Islet precursor cell (in vitro differentiated cells): ENCODE data around the gene HTR7.

Experiments
- DNase-seq: peaks from one replicate; pipeline ENCODE4 v3.0.0-alpha.2; 2018

Gene HTR7

GRCh38 chr10:90800232-90800796 lies 57.5 kb downstream of the HTR7 start:
- no peak for DNase-seq

DNA sequence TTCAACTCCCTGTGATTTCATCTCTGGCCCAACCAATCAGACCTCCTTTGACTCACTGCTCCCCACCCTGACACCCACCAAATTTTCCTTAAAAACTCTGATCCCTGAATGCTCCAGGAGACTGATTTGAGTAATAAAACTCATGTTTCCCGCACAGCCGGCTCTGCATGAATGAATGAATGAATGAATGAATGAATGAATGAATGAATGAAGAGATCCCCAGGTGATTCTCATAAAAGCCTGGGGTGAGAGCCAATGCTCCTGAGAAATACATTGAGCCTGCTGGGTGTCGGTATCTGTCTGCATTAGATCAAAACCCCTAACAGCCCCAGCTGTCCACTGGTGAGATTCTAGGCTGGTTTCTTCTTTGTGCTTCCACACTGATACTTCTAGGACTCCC lies 58.7 kb downstream of the HTR7 start:
- no peak for DNase-seq

GRCh38 chr10:90798482-90798881 lies 59.4 kb downstream of the HTR7 start:
- DNase-seq = no peak

GRCh38 chr10:90790422-90790821 lies 67.4 kb downstream of the HTR7 start:
- DNase-seq = no peak

DNA sequence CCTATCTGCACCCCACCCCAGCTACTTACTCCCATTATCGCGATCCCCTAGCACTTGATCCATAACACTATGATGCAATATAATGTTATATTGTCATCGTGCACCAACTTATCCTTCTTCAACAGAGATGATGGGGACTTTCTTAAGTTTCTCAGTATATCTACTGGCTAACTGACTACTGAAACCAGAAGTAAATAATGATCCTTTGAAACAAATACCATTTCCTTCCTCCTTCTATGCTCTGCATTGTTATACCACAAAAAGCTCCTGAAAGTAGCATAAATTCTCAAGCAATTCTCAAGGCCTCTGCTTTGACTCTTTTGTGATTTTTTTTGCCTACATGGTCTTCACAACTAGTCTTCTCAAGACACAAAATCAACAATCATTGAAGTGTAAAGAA lies 68.9 kb downstream of the HTR7 start:
- no peak for DNase-seq

GRCh38 chr10:90788199-90788491 lies 69.7 kb downstream of the HTR7 start:
- DNase-seq = no peak

- DNase-seq = peak; percentile 60
Observed at GRCh38 chr10:90787393-90788198, 70.2 kb downstream of the HTR7 start.

GRCh38 chr10:90785782-90786181 lies 72.1 kb downstream of the HTR7 start:
- DNase-seq = no peak

GRCh38 chr10:90784771-90785170 lies 73.1 kb downstream of the HTR7 start:
- no peak for DNase-seq

DNA sequence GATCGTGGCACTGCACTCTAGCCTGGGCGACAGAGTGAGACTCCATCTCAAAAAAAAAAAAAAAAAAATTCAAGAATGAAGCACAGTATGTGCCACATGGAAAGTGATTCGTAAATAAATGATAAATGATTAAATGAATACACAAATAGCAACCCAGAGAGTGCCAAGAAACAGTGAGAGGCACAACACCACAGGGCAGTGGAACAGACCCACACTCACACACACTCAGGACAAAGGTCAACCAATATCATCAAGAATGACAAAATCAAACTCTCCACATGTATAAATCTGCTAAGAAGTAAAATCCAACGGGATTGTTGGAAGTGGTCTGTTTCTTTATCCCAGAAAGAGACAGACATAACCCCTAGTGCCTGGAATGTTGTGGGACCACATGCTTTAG lies 77.4 kb downstream of the HTR7 start:
- DNase-seq = no peak

- DNase-seq = no peak
Observed at GRCh38 chr10:90779548-90779947, 78.3 kb downstream of the HTR7 start.

DNA sequence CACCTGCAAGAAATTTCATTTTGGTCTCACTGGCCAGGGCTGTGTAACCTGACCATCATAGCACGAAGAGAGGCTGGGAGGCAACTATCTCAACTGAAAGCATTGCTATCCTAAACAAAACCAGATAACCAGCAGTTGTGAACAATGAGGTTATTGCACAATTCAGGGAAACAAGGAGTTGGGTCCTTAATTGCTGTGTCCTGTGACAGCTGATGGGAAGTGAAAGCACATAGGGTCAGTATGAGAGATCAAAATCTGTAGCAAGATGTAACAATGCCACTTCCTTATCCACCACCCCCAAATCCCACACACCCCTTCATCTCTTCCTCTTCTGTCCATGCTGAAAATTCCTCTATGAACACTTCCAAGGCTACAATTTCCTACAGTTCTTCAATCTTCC lies 80.2 kb downstream of the HTR7 start:
- DNase-seq = no peak

DNA sequence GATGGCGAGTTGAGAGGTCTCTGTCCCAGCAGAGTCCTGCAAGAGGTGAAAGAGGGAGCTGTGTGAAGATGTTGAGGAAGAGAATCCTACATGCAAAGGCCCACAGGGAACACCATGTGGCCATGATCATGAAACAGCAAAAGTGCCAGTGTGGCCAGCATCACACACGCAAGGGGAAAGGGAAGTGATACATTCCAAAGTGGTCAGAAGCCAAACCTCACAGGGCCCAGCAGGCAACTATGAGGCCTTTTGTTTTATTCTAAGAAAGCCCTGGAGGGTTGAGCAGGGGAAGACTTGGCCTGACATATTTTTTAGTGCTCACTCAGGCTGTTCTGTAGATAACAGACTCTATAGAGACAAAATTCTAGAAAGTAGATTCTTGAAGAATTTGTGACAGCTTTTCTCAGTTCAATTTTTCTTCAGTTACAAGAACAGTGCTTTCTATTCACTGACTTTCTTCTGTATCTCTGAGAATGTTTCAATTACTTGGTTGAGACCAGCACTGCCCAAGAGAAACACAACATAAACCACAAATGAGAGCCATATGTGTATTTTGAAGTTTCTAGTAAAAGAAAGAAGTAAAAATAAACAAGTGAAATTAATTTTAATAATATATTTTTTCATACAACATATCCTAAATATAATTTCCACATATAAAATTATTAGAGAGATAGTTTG lies 82.3 kb downstream of the HTR7 start:
- no peak for DNase-seq

- DNase-seq = no peak
Observed at GRCh38 chr10:90769946-90770841, 87.6 kb downstream of the HTR7 start.

GRCh38 chr10:90751107-90751997 lies 106.5 kb downstream of the HTR7 start:
- DNase-seq = peak; percentile 83

GRCh38 chr10:90746829-90747228 lies 111.0 kb downstream of the HTR7 start:
- no peak for DNase-seq

- no peak for DNase-seq
Observed at GRCh38 chr10:90745565-90745964, 112.3 kb downstream of the HTR7 start.

DNA sequence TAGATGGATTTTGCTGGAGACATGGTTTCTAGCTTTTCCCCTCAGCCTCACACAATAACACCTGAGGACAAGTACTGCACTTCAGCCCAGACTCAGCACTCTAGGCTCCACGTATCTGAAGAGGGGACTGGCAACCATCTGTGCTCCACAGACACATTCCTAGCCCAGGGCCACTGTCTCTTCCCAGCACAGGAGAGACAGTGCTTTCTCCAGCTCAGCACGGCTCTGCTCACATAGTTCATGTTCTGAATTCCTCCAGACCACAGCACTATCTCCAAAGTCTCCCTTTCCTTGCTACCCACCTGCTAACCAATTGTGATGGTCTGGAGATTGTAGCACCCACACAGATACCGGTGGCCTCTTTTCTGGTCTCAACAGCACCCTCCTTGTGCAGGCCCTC lies 114.5 kb downstream of the HTR7 start:
- DNase-seq = peak; percentile 93

DNA sequence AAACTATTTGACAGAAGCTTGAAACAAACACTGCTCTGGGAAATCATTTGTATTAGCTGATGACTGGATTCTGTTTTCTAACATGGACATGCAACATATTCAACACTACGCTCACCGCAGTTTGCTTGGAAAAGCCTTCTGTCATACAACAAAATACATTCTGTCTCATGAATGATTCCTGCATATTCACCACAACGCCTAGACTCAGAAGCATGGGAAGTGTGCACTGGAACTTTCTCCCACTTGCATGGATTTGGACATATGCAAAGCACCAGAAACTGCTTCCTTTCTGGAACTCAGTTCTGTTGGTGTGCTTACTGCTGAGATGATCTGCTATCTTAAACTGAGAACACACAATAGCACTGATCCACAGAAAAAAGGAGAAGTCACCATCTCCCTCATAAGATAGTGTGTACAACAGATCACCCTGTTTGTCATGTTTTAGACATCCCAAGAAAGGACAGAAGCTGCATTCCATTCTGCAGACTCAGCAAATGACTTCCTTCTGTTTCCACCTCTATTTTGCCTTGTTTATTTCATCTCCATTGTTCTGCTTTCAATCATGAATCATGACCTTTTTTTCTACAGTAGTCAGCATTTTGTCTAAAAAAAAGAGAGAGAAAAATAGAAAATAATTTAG lies 115.8 kb downstream of the HTR7 start:
- peak; percentile 68 for DNase-seq

DNA sequence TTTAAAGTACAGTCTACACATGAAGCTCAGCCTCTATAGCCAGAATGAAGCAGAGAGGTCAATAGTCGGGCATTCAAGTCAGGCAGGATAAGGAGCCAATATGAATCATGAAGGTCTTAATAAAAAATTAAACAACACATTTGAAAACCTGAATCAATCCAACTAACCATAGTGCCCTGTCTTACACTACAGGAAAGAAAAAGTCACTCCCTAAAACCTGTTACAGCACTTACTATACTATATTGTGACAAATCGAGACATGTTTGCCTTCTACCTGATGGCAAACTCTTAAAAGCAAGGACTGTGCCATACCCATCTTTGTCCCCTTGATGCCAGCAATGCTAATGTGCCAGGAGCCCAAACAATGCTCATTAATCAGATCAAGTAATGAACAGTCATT lies 117.6 kb downstream of the HTR7 start:
- DNase-seq = no peak

DNA sequence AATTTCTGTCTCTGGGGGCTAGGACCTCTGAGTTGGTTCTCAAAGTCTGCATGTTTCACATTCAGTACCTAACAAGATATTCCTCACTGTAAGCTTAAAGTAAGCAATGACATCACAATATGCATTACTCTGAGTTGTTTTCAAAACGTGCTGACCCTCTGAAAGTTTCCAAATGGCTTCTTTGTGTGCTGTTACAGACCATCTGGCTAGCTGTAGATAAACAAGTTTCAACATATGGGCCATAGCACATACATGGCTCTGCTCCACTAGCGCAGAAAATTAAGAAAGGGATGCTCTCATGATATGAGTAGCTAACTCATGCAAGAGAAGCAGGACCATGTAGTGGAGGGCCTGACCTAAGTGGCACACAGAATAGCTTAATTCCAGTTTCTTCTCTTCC lies 119.0 kb downstream of the HTR7 start:
- no peak for DNase-seq

DNA sequence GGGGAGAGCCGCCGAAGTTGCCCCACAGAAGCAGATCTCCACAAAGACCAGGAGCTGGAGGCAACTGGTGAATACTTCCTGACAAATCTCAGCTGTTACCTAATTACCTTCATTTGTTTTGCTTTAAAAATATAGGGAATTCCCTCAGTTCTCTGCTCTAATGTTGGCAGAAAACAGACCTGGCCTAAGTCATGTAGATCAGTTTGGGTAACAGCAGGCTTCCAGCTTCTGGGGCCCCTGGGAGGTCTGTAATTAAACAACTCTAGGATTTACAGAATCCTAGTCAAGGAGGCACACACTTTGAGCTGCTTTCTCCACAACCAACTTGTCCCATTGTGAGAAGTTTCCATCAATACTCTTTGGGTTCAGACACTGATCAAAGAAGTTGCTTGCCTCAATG lies 123.4 kb downstream of the HTR7 start:
- DNase-seq = no peak
